Caco-2 (cell line): Measurements from ENCODE around the gene RAP1GAP2. TPM values are rescaled to one million over a fixed set of nuclear protein-coding genes. Genes with fewer than 3 reads are reported as not detected.

Source experiments
- BruUV-seq: library from RNA; stranded (reverse); fragments of 400-500 nt; replicated peaks from 2 replicates; lab custom pipeline; 2021; lab: Mats Ljungman, UMichigan
- CTCF ChIA-PET: fragments of 300-600 bp; sonication (Branson Sonifier 250); formaldehyde crosslinking; loops from one replicate; lab custom pipeline; 2022; ENCODE audit warnings: antibody characterized with exemption; lab: Charles Lee
- POLR2A ChIA-PET: fragments of 300-600 bp; sonication (Branson Sonifier 250); formaldehyde crosslinking; loops from one replicate; lab custom pipeline; 2022; ENCODE audit warnings: antibody characterized with exemption; lab: Charles Lee
- DNase-seq, 2 experiments: peaks; one replicate each; pipeline versions ENCODE4 v3.0.0 to v3.0.0-alpha.2; 2020 to 2022
- H3K27me3 ChIP-seq: replicated peaks from 2 replicates; pipeline ENCODE4 v1.6.0; 2011; ENCODE audit warnings: low read length; ENCODE audit not compliant: control insufficient read depth, insufficient read depth
- H3K36me3 ChIP-seq: 2 replicates; pipeline ENCODE4 v1.5.1; 2011; ENCODE audit warnings: low read length; ENCODE audit not compliant: control insufficient read depth, insufficient read depth
- H3K4me1 ChIP-seq: fragments of 250-450 bp; sonication (Bioruptor Pico); 2 replicates; pipeline ENCODE4 v1.5.1; 2020; ENCODE audit warnings: mild to moderate bottlenecking
- H3K4me3 ChIP-seq: 2 replicates; pipeline ENCODE4 v1.5.1; 2011; ENCODE audit warnings: low read depth, mild to moderate bottlenecking, control low read depth, low read length
- H3K9me3 ChIP-seq: fragments of 250-450 bp; sonication (Bioruptor Pico); 2 replicates; pipeline ENCODE4 v1.5.1; 2020; ENCODE audit warnings: mild to moderate bottlenecking, moderate library complexity
- H3K27ac Mint-ChIP-seq: one replicate; pipeline ENCODE4 v1.8.0; 2022; ENCODE audit warnings: mixed read lengths; ENCODE audit not compliant: unreplicated experiment
- H3K27me3 Mint-ChIP-seq: one replicate; pipeline ENCODE4 v1.8.0; 2022; ENCODE audit warnings: mixed read lengths; ENCODE audit not compliant: insufficient read depth, unreplicated experiment
- H3K36me3 Mint-ChIP-seq: one replicate; pipeline ENCODE4 v1.8.0; 2022; ENCODE audit warnings: mild to moderate bottlenecking, mixed read lengths; ENCODE audit not compliant: insufficient read depth, unreplicated experiment
- H3K4me1 Mint-ChIP-seq: one replicate; pipeline ENCODE4 v1.8.0; 2022; ENCODE audit warnings: low read depth, mixed read lengths; ENCODE audit not compliant: unreplicated experiment
- H3K4me3 Mint-ChIP-seq: one replicate; pipeline ENCODE4 v1.8.0; 2022; ENCODE audit warnings: mild to moderate bottlenecking, moderate library complexity, mixed read lengths; ENCODE audit not compliant: unreplicated experiment
- H3K9me3 Mint-ChIP-seq: one replicate; pipeline ENCODE4 v1.8.0; 2022; ENCODE audit warnings: mixed read lengths; ENCODE audit not compliant: unreplicated experiment
- CTCF ChIP-seq, 2 experiments: fragments of 200-600 bp in 1 of 2; IDR thresholded peaks; 1 replicate in 1 of 2; 2 replicates in 1 of 2; pipeline versions ENCODE4 v1.5.1 to v1.8.0; 2011 to 2022; ENCODE audit warnings: antibody characterized with exemption in 1 of 2, control low read depth in 1 of 2, inconsistent platforms in 1 of 2, low read depth in 1 of 2, low read length in 1 of 2, mild to moderate bottlenecking in 1 of 2, moderate library complexity in 1 of 2; ENCODE audit not compliant: insufficient read depth in 1 of 2, severe bottlenecking in 1 of 2, unreplicated experiment in 1 of 2
- intact Hi-C: fragments of 100-400 bp; cut with micrococcal nuclease; formaldehyde crosslinking; loops from one replicate; pipeline ENCODE4 v1.10.0; 2022; ENCODE audit not compliant: unreplicated experiment
- total RNA-seq: library from RNA; stranded (reverse); gene quantifications from 2 replicates; pipeline ENCODE4 v1.2.3, GENCODE V29; 2022

Gene RAP1GAP2
- total RNA-seq, 1 experiment from 2014 or later = 45.3 TPM

- Histone ChIP-seq H3K9me3 (no peaks in the 10 kb centered on the region), H3K4me3 (no peak overlapping the region), H3K27me3 (no peaks in the 10 kb centered on the region), H3K36me3 (no peaks in the 10 kb centered on the region), H3K4me1 (no peaks in the 10 kb centered on the region)
- BruUV-seq = no TSS peak
- Mint-ChIP-seq H3K9me3 (no peaks in the 10 kb centered on the region), H3K27me3 (no peaks in the 10 kb centered on the region), H3K4me3 (no peak overlapping the region), H3K4me1 (peaks cover 7% of the 10 kb centered on the region), H3K36me3 (no peaks in the 10 kb centered on the region), H3K27ac (no peak overlapping the region)
- no peak for DNase-seq
- CTCF ChIA-PET = interaction anchor here (0.6 kb wide), 1 partner anchor 224 kb away, joined by 4 read pairs; no protein-coding TSS in a partner anchor
- intact Hi-C loops = no loop called here
- no peak for TF ChIP-seq CTCF (IDR thresholded peaks at IDR 0.05; ENCODE audit: insufficient read depth in 1 of 2, low read depth in 1 of 2, low read length in 1 of 2, severe bottlenecking in 1 of 2, unreplicated experiment in 1 of 2)
- POLR2A ChIA-PET = interaction anchor here (0.7 kb wide), 1 partner anchor 53 kb away, joined by 6 read pairs; no protein-coding TSS in a partner anchor
These were observed 23.8 kb downstream of the RAP1GAP2 start for GRCh38 chr17:2819921-2820501.

GRCh38 chr17:2821868-2822267 is 25.6 kb downstream of the RAP1GAP2 start:
- intact Hi-C loops = no loop called here
- CTCF ChIA-PET = interaction anchor here (1.5 kb wide), 1 partner anchor 36 kb away, joined by 7 read pairs; no protein-coding TSS in a partner anchor
- no TSS peak for BruUV-seq

GRCh38 chr17:2822358-2822757 is 26.1 kb downstream of the RAP1GAP2 start:
- Mint-ChIP-seq H3K9me3 (no peaks in the 10 kb centered on the region), H3K36me3 (no peaks in the 10 kb centered on the region), H3K27ac (no peak overlapping the region), H3K4me3 (no peak overlapping the region), H3K27me3 (no peaks in the 10 kb centered on the region), H3K4me1 (no peaks in the 10 kb centered on the region)
- no TSS peak for BruUV-seq
- ChIA-PET CTCF (interaction anchor here (1.5 kb wide), 1 partner anchor 36 kb away, joined by 7 read pairs; no protein-coding TSS in a partner anchor), POLR2A (no interaction called here)
- H3K36me3 ChIP-seq = no peaks in the 10 kb centered on the region
- DNase-seq = no peak
- no peak overlapping the region for H3K4me3 ChIP-seq
- intact Hi-C loops = no loop called here
- no peaks in the 10 kb centered on the region for H3K4me1 ChIP-seq
- H3K9me3 ChIP-seq = no peaks in the 10 kb centered on the region
- no peak for TF ChIP-seq CTCF (IDR thresholded peaks at IDR 0.05; ENCODE audit: insufficient read depth in 1 of 2, low read depth in 1 of 2, low read length in 1 of 2, severe bottlenecking in 1 of 2, unreplicated experiment in 1 of 2)
- no peaks in the 10 kb centered on the region for H3K27me3 ChIP-seq

More at GRCh38 chr17:2821868-2822267, 25.6 kb downstream of the RAP1GAP2 start:
- no peaks in the 10 kb centered on the region for H3K4me1 ChIP-seq
- H3K36me3 Mint-ChIP-seq = no peaks in the 10 kb centered on the region
- no peaks in the 10 kb centered on the region for H3K4me1 Mint-ChIP-seq
- no peaks in the 10 kb centered on the region for H3K36me3 ChIP-seq
- no peaks in the 10 kb centered on the region for H3K9me3 Mint-ChIP-seq
- H3K4me3 ChIP-seq = no peak overlapping the region
- H3K27me3 ChIP-seq = no peaks in the 10 kb centered on the region
- no peak overlapping the region for H3K27ac Mint-ChIP-seq
- no peaks in the 10 kb centered on the region for H3K27me3 Mint-ChIP-seq
- no peak for TF ChIP-seq CTCF (IDR thresholded peaks at IDR 0.05; ENCODE audit: insufficient read depth in 1 of 2, low read depth in 1 of 2, low read length in 1 of 2, severe bottlenecking in 1 of 2, unreplicated experiment in 1 of 2)
- no peaks in the 10 kb centered on the region for H3K9me3 ChIP-seq
- POLR2A ChIA-PET = no interaction called here
- H3K4me3 Mint-ChIP-seq = no peak overlapping the region
- DNase-seq = no peak
